GM12878 (cell line): ENCODE data around the gene GPC5. TPM values are rescaled to one million over a fixed set of nuclear protein-coding genes. Genes with fewer than 3 reads are reported as not detected.

ENCODE experiments used
- ATAC-seq: fragments of 200-7000 bp; cut with Tn5 transposase; 3 replicates; pipeline ENCODE4 v1.9.1; 2020; ENCODE audit warnings: mild to moderate bottlenecking, moderate library complexity
- BruUV-seq: library from RNA; stranded (reverse); fragments of 400-500 nt; replicated peaks from 2 replicates; lab custom pipeline; 2021; lab: Mats Ljungman, UMichigan
- CTCF ChIA-PET: fragments of 300-600 bp; sonication (Branson Sonifier 250); formaldehyde crosslinking; extraction: SDS; loops from one replicate; lab custom pipeline; 2021; ENCODE audit warnings: inconsistent platforms; lab: Yijun Ruan, JAX
- POLR2A ChIA-PET: fragments of 350-600 bp; formaldehyde crosslinking; extraction: SDS; loops from one replicate; lab custom pipeline; 2021; ENCODE audit warnings: inconsistent platforms; lab: Charles Lee
- RAD21 ChIA-PET: fragments of 300-600 bp; sonication (Branson Sonifier 250); formaldehyde crosslinking; loops from one replicate; lab custom pipeline; 2023; ENCODE audit warnings: antibody characterized with exemption; ENCODE audit not compliant: unreplicated experiment; lab: Charles Lee
- SMC1A ChIA-PET: fragments of 300-600 bp; sonication (Branson Sonifier 250); formaldehyde crosslinking; loops from one replicate; lab custom pipeline; 2023; ENCODE audit not compliant: unreplicated experiment, uncharacterized antibody; lab: Charles Lee
- DNase-seq: peaks from one replicate; pipeline ENCODE4 v3.0.0-alpha.2; 2011; ENCODE audit warnings: low read depth, low spot score
- FAIRE-seq: peaks from 3 replicates; lab custom pipeline; 2011; peaks lifted over from hg19 to GRCh38; lab: Jason Lieb, UNC
- H2AFZ ChIP-seq: 2 replicates; pipeline ENCODE4 v1.6.0; 2011; ENCODE audit warnings: low read depth, low read length, control low read depth; ENCODE audit not compliant: control insufficient read depth
- H3K27ac ChIP-seq: 2 replicates; pipeline ENCODE4 v1.5.1; 2011; ENCODE audit warnings: control low read depth; ENCODE audit not compliant: control insufficient read depth, insufficient read depth
- H3K27me3 ChIP-seq, 2 experiments: replicated peaks in 1 of 2; 2 replicates each; pipeline versions ENCODE4 v1.6.0 to v1.6.1; 2011; ENCODE audit warnings: low read length in 1 of 2; ENCODE audit not compliant: control insufficient read depth in 2 of 2, insufficient read depth in 2 of 2
- H3K36me3 ChIP-seq, 2 experiments: 2 replicates each; pipeline ENCODE4 v1.5.1; 2011; ENCODE audit warnings: low read length in 1 of 2; ENCODE audit not compliant: control insufficient read depth in 2 of 2, insufficient read depth in 2 of 2
- H3K4me1 ChIP-seq: 2 replicates; pipeline ENCODE4 v1.6.1; 2011; ENCODE audit warnings: mild to moderate bottlenecking, low read length, moderate library complexity, mixed read lengths; ENCODE audit not compliant: control insufficient read depth, insufficient read depth
- H3K4me2 ChIP-seq: 2 replicates; pipeline ENCODE4 v1.6.0; 2011; ENCODE audit warnings: control low read depth; ENCODE audit not compliant: control insufficient read depth, insufficient read depth
- H3K4me3 ChIP-seq: fragments of 200-600 bp; sonication (generic); 2 replicates; pipeline ENCODE4 v1.5.1; 2016
- H3K79me2 ChIP-seq: 2 replicates; pipeline ENCODE4 v1.6.0; 2011; ENCODE audit warnings: low read length; ENCODE audit not compliant: control insufficient read depth, insufficient read depth
- H3K9ac ChIP-seq: 2 replicates; pipeline ENCODE4 v1.8.0; 2011; ENCODE audit warnings: low read length, control low read depth, mixed read lengths; ENCODE audit not compliant: control insufficient read depth, insufficient read depth
- H3K9me3 ChIP-seq: replicated peaks from 3 replicates; pipeline ENCODE4 v1.5.1; 2011; ENCODE audit warnings: mild to moderate bottlenecking, low read length; ENCODE audit not compliant: control insufficient read depth, insufficient read depth
- H4K20me1 ChIP-seq: 2 replicates; pipeline ENCODE4 v1.6.0; 2011; ENCODE audit not compliant: control insufficient read depth, insufficient read depth
- E2F4 ChIP-seq: IDR thresholded peaks from 2 replicates; pipeline ENCODE4 v1.6.1; 2012; ENCODE audit warnings: low read depth, low read length, improper control_type of control experiment
- ESRRA ChIP-seq: IDR thresholded peaks from 2 replicates; pipeline ENCODE4 v1.6.1; 2012; ENCODE audit warnings: mild to moderate bottlenecking, low read length, improper control_type of control experiment
- FOS ChIP-seq: IDR thresholded peaks from 3 replicates; pipeline ENCODE4 v1.6.1; 2011; ENCODE audit warnings: borderline replicate concordance; ENCODE audit not compliant: insufficient read length; ENCODE audit errors: extremely low read depth
- FOXM1 ChIP-seq: IDR thresholded peaks from 2 replicates; pipeline ENCODE4 v1.6.1; 2012; ENCODE audit warnings: low read depth, mild to moderate bottlenecking, inconsistent platforms, low read length, moderate library complexity
- MAX ChIP-seq: IDR thresholded peaks from 2 replicates; pipeline ENCODE4 v1.6.1; 2012; ENCODE audit warnings: low read depth, low read length, improper control_type of control experiment
- RELB ChIP-seq: fragments of 450-650 bp; IDR thresholded peaks from 2 replicates; pipeline ENCODE4 v1.6.1; 2017; ENCODE audit warnings: low read depth, mild to moderate bottlenecking, moderate library complexity
- SUZ12 ChIP-seq: fragments of 200-600 bp; sonication (generic); IDR thresholded peaks from one replicate; pipeline ENCODE4 v1.6.1; 2018; ENCODE audit warnings: antibody characterized with exemption, mild to moderate bottlenecking; ENCODE audit not compliant: unreplicated experiment
- WRNIP1 ChIP-seq: IDR thresholded peaks from 2 replicates; pipeline ENCODE4 v1.6.1; 2011; ENCODE audit warnings: low read depth, low read length, improper control_type of control experiment, borderline replicate concordance
- ZNF592 ChIP-seq: fragments of 450-650 bp; IDR thresholded peaks from 2 replicates; pipeline ENCODE4 v1.6.1; 2017; ENCODE audit warnings: mild to moderate bottlenecking, moderate library complexity
- in situ Hi-C: fragments of 300-500 bp; cut with MboI; formaldehyde crosslinking; loops from 9 replicates; pipeline ENCODE4 v1.14.3; 2018; ENCODE audit warnings: mixed read lengths
- intact Hi-C: fragments of 100-400 bp; cut with micrococcal nuclease; formaldehyde crosslinking; loops from one replicate; pipeline ENCODE4 v1.14.2; 2022; ENCODE audit not compliant: unreplicated experiment
- polyA plus RNA-seq, 11 experiments: library from polyadenylated mRNA; depleted of rRNA in 4 of 11; unstranded in 6 of 11; stranded (reverse) in 5 of 11; fragments of >200 nt; fragmentation: Nextera tagmentation in 4 of 11; fragmentation: Illumina TruSeq in 1 of 11; extraction: Ambion mirVana in 4 of 11; extraction: Trizol in 1 of 11; gene quantifications; 1 replicate in 1 of 11; 2 replicates in 10 of 11; pipeline versions ENCODE4 v1.2.1 to v1.2.3, GENCODE V29; 2011 to 2016; ENCODE audit warnings: inconsistent platforms in 2 of 11, missing spikeins in 2 of 11, low read depth in 1 of 11
- total RNA-seq, 4 experiments: library from RNA; depleted of rRNA in 3 of 4; stranded (reverse); fragments of >200 nt in 3 of 4; fragmentation: Illumina TruSeq in 1 of 4; extraction: Trizol in 1 of 4; gene quantifications; 2 replicates each; pipeline versions ENCODE4 v1.2.1 to v1.2.3, GENCODE V29; 2013 to 2021

Gene GPC5
- total and polyA plus RNA-seq, 10 of the 15 experiments (the other 5 are each of a cell fraction or from before 2014, with no cell fraction given) = 0.05 to 0.87 (median 0.44) TPM; not detected in 1

GRCh38 chr13:91699863-91700262 is 301.4 kb downstream of the GPC5 start:
- H3K4me1 ChIP-seq = no peaks in the 10 kb centered on the region
- in situ Hi-C loops = no loop called here
- no peaks in the 10 kb centered on the region for H3K79me2 ChIP-seq
- ATAC-seq = no peak
- no peak overlapping the region for H2AFZ ChIP-seq
- CTCF ChIA-PET = no interaction called here
- H4K20me1 ChIP-seq = no peaks in the 10 kb centered on the region
- no peak overlapping the region for H3K4me3 ChIP-seq
- H3K36me3 ChIP-seq = no peaks in the 10 kb centered on the region
- no peak overlapping the region for H3K9ac ChIP-seq
- no peaks in the 10 kb centered on the region for H3K27me3 ChIP-seq
- TF ChIP-seq RELB = no peak
- TF ChIP-seq FOS = no peak
- no peak for TF ChIP-seq ESRRA
- TF ChIP-seq E2F4 = no peak
- no peak for TF ChIP-seq MAX
- no peak for TF ChIP-seq FOXM1
- TF ChIP-seq WRNIP1 = no peak
- no peak for TF ChIP-seq SUZ12
- TF ChIP-seq ZNF592 = no peak
- no peak for FAIRE-seq
- H3K27ac ChIP-seq = no peak overlapping the region
- RAD21 ChIA-PET = no interaction called here
- SMC1A ChIA-PET = no interaction called here
- no peak overlapping the region for H3K4me2 ChIP-seq
- POLR2A ChIA-PET = no interaction called here
- DNase-seq = no peak
- no peaks in the 10 kb centered on the region for H3K9me3 ChIP-seq
- intact Hi-C loops = no loop called here
- no TSS peak for BruUV-seq
